Measurements from ENCODE around the gene GGCX. TPM values are rescaled to one million over a fixed set of nuclear protein-coding genes. Genes with fewer than 3 reads are reported as not detected.
"Not testable (repeated sequence)": the region's sequence is repeated elsewhere in the genome, so short reads cannot be mapped to it uniquely, and the experiment has no call there.

The GGCX gene
- total RNA-seq, 1 donor from 2014 or later = 43.4 TPM

DNA sequence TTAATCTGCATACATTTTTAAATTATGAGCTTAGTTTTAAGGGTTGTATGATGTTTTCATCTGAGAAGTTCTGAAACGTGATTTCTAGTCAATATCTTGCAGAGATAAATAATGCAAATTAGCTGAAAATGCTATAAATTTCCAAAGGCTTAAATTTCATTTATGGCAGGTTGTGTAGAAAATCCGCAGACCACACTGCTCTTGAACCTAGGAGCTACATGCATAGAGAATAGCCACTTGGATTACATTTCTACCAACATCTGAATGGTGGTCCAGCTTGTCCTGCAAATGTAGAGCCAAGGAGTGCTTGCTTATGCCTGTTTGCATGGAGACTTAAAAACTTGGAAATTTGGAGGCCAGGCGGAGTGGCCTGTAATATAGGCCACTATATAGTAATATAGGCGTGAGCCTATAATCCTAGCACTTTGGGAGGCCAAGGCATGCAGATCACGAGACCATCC lies 15.5 kb downstream of the GGCX start:
- H3K9me3 Mint-ChIP-seq = no peaks in the 10 kb centered on the region
- peaks cover 34% of the 10 kb centered on the region for H3K4me1 Mint-ChIP-seq
- peak overlapping the region; percentile 36 for H3K4me3 Mint-ChIP-seq
- peaks cover 39% of the 10 kb centered on the region for H3K36me3 Mint-ChIP-seq (ENCODE audit: low read depth)
- TF ChIP-seq, protein P1, sequence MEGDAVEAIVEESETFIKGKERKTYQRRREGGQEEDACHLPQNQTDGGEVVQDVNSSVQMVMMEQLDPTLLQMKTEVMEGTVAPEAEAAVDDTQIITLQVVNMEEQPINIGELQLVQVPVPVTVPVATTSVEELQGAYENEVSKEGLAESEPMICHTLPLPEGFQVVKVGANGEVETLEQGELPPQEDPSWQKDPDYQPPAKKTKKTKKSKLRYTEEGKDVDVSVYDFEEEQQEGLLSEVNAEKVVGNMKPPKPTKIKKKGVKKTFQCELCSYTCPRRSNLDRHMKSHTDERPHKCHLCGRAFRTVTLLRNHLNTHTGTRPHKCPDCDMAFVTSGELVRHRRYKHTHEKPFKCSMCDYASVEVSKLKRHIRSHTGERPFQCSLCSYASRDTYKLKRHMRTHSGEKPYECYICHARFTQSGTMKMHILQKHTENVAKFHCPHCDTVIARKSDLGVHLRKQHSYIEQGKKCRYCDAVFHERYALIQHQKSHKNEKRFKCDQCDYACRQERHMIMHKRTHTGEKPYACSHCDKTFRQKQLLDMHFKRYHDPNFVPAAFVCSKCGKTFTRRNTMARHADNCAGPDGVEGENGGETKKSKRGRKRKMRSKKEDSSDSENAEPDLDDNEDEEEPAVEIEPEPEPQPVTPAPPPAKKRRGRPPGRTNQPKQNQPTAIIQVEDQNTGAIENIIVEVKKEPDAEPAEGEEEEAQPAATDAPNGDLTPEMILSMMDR (conservative IDR thresholded peaks at IDR 0.05) = no peak
- H3K27ac Mint-ChIP-seq (ENCODE audit: unreplicated experiment) = no peak overlapping the region
- DNase-seq (ENCODE audit: low read depth, low spot score) = no peak
- H3K27me3 Mint-ChIP-seq (ENCODE audit: low read depth) = peaks cover 4% of the 10 kb centered on the region

DNA sequence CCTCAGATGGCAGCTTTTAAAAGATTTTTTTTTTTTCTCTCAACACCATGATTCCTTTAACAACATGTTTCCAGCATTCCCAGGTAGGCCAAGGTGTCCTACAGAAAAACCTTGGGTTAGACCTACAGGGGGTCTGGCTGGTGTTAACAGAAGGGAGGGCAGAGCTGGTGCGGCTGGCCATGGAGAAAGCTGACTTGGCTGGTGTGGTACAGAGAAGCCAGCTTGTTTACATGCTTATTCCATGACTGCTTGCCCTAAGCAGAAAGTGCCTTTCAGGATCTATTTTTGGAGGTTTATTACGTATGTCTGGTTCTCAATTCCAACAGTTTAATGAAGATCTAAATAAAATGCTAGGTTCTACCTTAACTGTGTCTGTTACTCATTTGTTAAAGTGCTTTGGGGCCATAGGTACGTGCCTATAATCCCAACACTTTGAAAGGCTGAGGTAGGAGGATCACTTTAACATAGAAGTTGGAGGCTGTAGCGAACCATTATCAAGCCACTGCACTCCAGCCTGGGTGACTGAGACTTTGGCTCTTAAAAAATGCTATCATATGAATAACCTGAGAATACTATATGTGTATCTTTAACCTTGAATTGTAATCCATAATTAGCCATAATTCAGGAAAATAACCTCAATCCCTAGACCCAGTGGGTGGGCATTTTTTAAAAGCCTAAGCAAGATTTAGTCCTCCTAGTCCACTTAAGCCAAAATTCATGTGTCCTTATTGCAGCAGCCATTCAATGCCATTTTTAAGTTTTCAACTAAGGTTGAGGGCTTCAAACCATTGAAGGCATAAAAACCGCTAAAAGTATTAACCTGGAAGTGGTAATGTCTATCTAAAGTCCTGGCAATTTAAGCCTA lies 16.1 kb downstream of the GGCX start:
- Mint-ChIP-seq H3K4me3 (peak overlapping the region; percentile 50), H3K36me3 (ENCODE audit: low read depth) (peaks cover 45% of the 10 kb centered on the region), H3K4me1 (peaks cover 40% of the 10 kb centered on the region)
- H3K9me3 Mint-ChIP-seq; DNase-seq (ENCODE audit: low read depth, low spot score); H3K27me3 Mint-ChIP-seq (ENCODE audit: low read depth); H3K27ac Mint-ChIP-seq (ENCODE audit: unreplicated experiment): not testable (repeated sequence)

GRCh38 chr2:85544254-85544691 lies 17.0 kb downstream of the GGCX start:
- not testable (repeated sequence) for H3K27me3 Mint-ChIP-seq (ENCODE audit: low read depth); H3K27ac Mint-ChIP-seq (ENCODE audit: unreplicated experiment); H3K9me3 Mint-ChIP-seq; DNase-seq (ENCODE audit: low read depth, low spot score)
- TF ChIP-seq, protein P1 (conservative IDR thresholded peaks at IDR 0.05) = peak; percentile 19
- H3K4me1 Mint-ChIP-seq = peaks cover 44% of the 10 kb centered on the region
- H3K4me3 Mint-ChIP-seq = peak overlapping the region; percentile 95
- peaks cover 49% of the 10 kb centered on the region for H3K36me3 Mint-ChIP-seq (ENCODE audit: low read depth)

GRCh38 chr2:85542777-85543176 lies 18.5 kb downstream of the GGCX start:
- peaks cover 6% of the 10 kb centered on the region for H3K27me3 Mint-ChIP-seq (ENCODE audit: low read depth)
- peaks cover 48% of the 10 kb centered on the region for H3K4me1 Mint-ChIP-seq
- peak overlapping the region; percentile 95 for H3K4me3 Mint-ChIP-seq
- peak overlapping the region; percentile 45 for H3K27ac Mint-ChIP-seq (ENCODE audit: unreplicated experiment)
- peaks cover 51% of the 10 kb centered on the region for H3K36me3 Mint-ChIP-seq (ENCODE audit: low read depth)
- TF ChIP-seq, protein P1 (conservative IDR thresholded peaks at IDR 0.05) = no peak
- DNase-seq (ENCODE audit: low read depth, low spot score) = no peak
- H3K9me3 Mint-ChIP-seq = no peaks in the 10 kb centered on the region

DNA sequence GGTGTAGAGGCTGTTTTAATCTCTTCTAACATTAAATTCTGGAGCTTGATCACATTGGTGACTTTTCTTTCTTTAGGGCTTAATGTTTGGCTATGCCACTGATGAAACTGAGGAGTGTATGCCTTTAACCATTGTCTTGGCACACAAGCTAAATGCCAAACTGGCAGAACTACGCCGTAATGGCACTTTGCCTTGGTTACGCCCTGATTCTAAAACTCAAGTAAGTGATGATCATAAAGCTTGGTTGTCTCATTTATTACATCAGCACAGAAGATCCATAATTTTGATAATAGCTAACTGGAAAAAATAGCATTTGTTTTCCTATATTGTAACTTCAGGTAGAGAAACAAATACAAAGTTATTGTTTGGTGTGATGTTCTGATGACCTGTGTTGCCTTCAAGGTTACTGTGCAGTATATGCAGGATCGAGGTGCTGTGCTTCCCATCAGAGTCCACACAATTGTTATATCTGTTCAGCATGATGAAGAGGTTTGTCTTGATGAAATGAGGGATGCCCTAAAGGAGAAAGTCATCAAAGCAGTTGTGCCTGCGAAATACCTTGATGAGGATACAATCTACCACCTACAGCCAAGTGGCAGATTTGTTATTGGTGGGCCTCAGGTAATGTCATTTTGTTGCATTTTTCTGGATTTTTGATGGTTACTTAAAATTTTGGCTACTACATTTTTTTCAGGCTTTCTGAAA lies 19.4 kb downstream of the GGCX start:
- Mint-ChIP-seq H3K27me3 (ENCODE audit: low read depth) (peaks cover 6% of the 10 kb centered on the region), H3K4me1 (peaks cover 57% of the 10 kb centered on the region), H3K27ac (ENCODE audit: unreplicated experiment) (no peak overlapping the region), H3K36me3 (ENCODE audit: low read depth) (peaks cover 51% of the 10 kb centered on the region), H3K9me3 (no peaks in the 10 kb centered on the region), H3K4me3 (peak overlapping the region; percentile 95)
- TF ChIP-seq, protein P1 (conservative IDR thresholded peaks at IDR 0.05) = no peak
- no peak for DNase-seq (ENCODE audit: low read depth, low spot score)

All from neural crest cell (in vitro differentiated cells).